ENCODE results near the gene LETMD1. TPM values are rescaled to one million over a fixed set of nuclear protein-coding genes. Genes with fewer than 3 reads are reported as not detected.

LETMD1 gene
- total RNA-seq, 1 donor from 2014 or later: 64.3 TPM

GRCh38 chr12:51018956-51019355 lies 29.2 kb upstream of the LETMD1 start:
- intact Hi-C loops (cut with DNase I): no loop called here
- Histone ChIP-seq H3K27ac (no peak overlapping the region), H3K36me3 (no peaks in the 10 kb centered on the region), H3K9me3 (no peaks in the 10 kb centered on the region), H3K4me1 (peaks cover 16% of the 10 kb centered on the region), H3K4me3 (no peak overlapping the region), H3K27me3 (no peaks in the 10 kb centered on the region)
- DNase-seq (ENCODE audit: extremely low spot score in 2 of 2): no peak
- TF ChIP-seq POLR2AphosphoS5 (IDR thresholded peaks at IDR 0.05; ENCODE audit: insufficient read depth in 1 of 2, low read depth in 1 of 2) (no peak), POLR2A (IDR thresholded peaks at IDR 0.05) (no peak), CTCF (IDR thresholded peaks at IDR 0.05) (no peak)

- no peak for DNase-seq (ENCODE audit: extremely low spot score in 2 of 2)
- Histone ChIP-seq H3K27ac (no peak overlapping the region), H3K4me3 (no peak overlapping the region), H3K9me3 (no peaks in the 10 kb centered on the region), H3K36me3 (no peaks in the 10 kb centered on the region), H3K27me3 (no peaks in the 10 kb centered on the region), H3K4me1 (peaks cover 23% of the 10 kb centered on the region)
- intact Hi-C loops (cut with DNase I): loop anchor here (10.0 kb wide), 1 partner anchor 1965 kb away; no protein-coding TSS in a partner anchor
- no peak for TF ChIP-seq POLR2AphosphoS5 (IDR thresholded peaks at IDR 0.05; ENCODE audit: insufficient read depth in 1 of 2, low read depth in 1 of 2)
- no peak for TF ChIP-seq POLR2A (IDR thresholded peaks at IDR 0.05)
Measured at GRCh38 chr12:51019927-51020326, 28.2 kb upstream of the LETMD1 start.

- Histone ChIP-seq H3K4me3 (no peak overlapping the region), H3K27ac (no peak overlapping the region), H3K9me3 (no peaks in the 10 kb centered on the region), H3K27me3 (no peaks in the 10 kb centered on the region), H3K36me3 (no peaks in the 10 kb centered on the region), H3K4me1 (peaks cover 26% of the 10 kb centered on the region)
- TF ChIP-seq POLR2A (IDR thresholded peaks at IDR 0.05) (no peak), POLR2AphosphoS5 (IDR thresholded peaks at IDR 0.05; ENCODE audit: insufficient read depth in 1 of 2, low read depth in 1 of 2) (no peak), CTCF (IDR thresholded peaks at IDR 0.05) (no peak)
- DNase-seq (ENCODE audit: extremely low spot score in 2 of 2): no peak
- intact Hi-C loops (cut with DNase I): loop anchor here (10.0 kb wide), 1 partner anchor 1964 kb away; no protein-coding TSS in a partner anchor
Measured at GRCh38 chr12:51020448-51021182, 27.5 kb upstream of the LETMD1 start.

- intact Hi-C loops (cut with DNase I): loop anchor here (10.0 kb wide), 1 partner anchor 1963 kb away; no protein-coding TSS in a partner anchor
- H3K9me3 ChIP-seq: no peaks in the 10 kb centered on the region
- peaks cover 28% of the 10 kb centered on the region for H3K4me1 ChIP-seq
- H3K27me3 ChIP-seq: no peaks in the 10 kb centered on the region
- no peaks in the 10 kb centered on the region for H3K36me3 ChIP-seq
- no peak for DNase-seq (ENCODE audit: extremely low spot score in 2 of 2)
- no peak overlapping the region for H3K4me3 ChIP-seq
- TF ChIP-seq CTCF (IDR thresholded peaks at IDR 0.05): no peak
- TF ChIP-seq POLR2AphosphoS5 (IDR thresholded peaks at IDR 0.05; ENCODE audit: insufficient read depth in 1 of 2, low read depth in 1 of 2): no peak
- TF ChIP-seq POLR2A (IDR thresholded peaks at IDR 0.05): no peak
- H3K27ac ChIP-seq: no peak overlapping the region
Measured at GRCh38 chr12:51021694-51022093, 26.4 kb upstream of the LETMD1 start.

GRCh38 chr12:51023625-51024382 lies 24.3 kb upstream of the LETMD1 start:
- TF ChIP-seq POLR2AphosphoS5 (IDR thresholded peaks at IDR 0.05; ENCODE audit: insufficient read depth in 1 of 2, low read depth in 1 of 2): no peak
- TF ChIP-seq CTCF (IDR thresholded peaks at IDR 0.05): no peak
- no peak for TF ChIP-seq POLR2A (IDR thresholded peaks at IDR 0.05)
- no peaks in the 10 kb centered on the region for H3K9me3 ChIP-seq
- peak overlapping the region; percentile 65 to 80 for H3K4me3 ChIP-seq
- peaks cover 32% of the 10 kb centered on the region for H3K4me1 ChIP-seq
- no peak for DNase-seq (ENCODE audit: extremely low spot score in 2 of 2)
- no peaks in the 10 kb centered on the region for H3K36me3 ChIP-seq
- intact Hi-C loops (cut with DNase I): loop anchor here (10.0 kb wide), 1 partner anchor 1961 kb away; no protein-coding TSS in a partner anchor
- H3K27me3 ChIP-seq: no peaks in the 10 kb centered on the region
- H3K27ac ChIP-seq: peak overlapping the region; percentile 93
